ENCODE measurements around the gene MICAL1. TPM values are rescaled to one million over a fixed set of nuclear protein-coding genes. Genes with fewer than 3 reads are reported as not detected.
"Not testable (repeated sequence)": the region's sequence is repeated elsewhere in the genome, so short reads cannot be mapped to it uniquely, and the experiment has no call there.

Gene MICAL1
- polyA plus RNA-seq, 2 of the 4 experiments (the other 2 are of a cell fraction), result 14.1 to 16.9 TPM

- TF ChIP-seq EP300 (IDR thresholded peaks at IDR 0.05), result no peak
These were observed 10.2 kb upstream of the MICAL1 start (continued) for GRCh38 chr6:109465772-109466171.

DNA sequence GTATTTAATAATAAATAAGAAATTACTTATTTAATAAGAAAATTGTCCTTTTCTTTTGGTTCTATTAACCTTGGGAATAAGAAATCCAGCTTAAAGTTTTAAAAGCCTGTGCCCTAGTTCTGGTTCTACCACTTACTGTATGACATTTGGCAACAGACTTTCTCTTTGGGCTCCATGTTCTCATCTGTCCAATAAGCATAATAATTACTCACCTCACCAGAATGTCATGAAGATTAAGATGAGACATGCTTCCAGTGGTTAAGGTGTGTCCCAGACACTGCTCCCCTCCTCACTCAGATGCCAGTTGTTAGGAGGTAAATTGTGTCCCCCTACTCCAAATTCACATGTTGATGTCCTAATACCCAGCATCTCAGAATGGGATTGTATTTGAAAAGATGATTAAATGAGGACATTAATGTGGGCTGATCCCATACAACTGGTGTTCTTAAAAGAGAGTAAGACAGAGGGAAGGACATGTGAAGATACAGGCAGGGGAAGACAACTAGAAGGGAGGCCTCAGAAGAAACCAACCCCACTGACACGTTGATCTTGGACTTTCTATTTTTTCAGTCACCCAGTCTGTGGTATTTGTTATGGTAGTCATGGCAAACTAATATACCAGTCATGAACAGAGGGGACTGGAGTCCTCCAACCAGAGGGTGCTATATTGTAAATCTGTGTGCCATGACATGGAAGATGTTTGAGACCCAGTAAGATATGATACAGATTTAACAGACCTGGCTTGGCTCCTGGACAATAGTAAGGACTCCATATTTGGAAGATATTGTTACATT lies 6.4 kb upstream of the MICAL1 start:
- Histone ChIP-seq H3K4me3 (no peak overlapping the region), H3K27ac (no peak overlapping the region), H3K9me3 (no peaks in the 10 kb centered on the region), H3K4me2 (no peak overlapping the region), H3K4me1 (peaks cover 6% of the 10 kb centered on the region; the same call in 1 of the 3 replicates)
- CTCF ChIA-PET, result no interaction called here
- FAIRE-seq, result no peak
- ATAC-seq, result no peak
- POLR2A ChIA-PET, result no interaction called here
- DNase-seq (ENCODE audit: low read depth in 1 of 2, low spot score in 1 of 2), result no peak
- TF ChIP-seq TFCP2L1 (CRISPR knock-in tag; IDR thresholded peaks at IDR 0.05), result no peak
- no peak for TF ChIP-seq HOXA7 (CRISPR knock-in tag; IDR thresholded peaks at IDR 0.05)
- no peak for TF ChIP-seq KDM1A (IDR thresholded peaks at IDR 0.05; ENCODE audit: low read depth)
- TF ChIP-seq EHMT2 (IDR thresholded peaks at IDR 0.05; ENCODE audit: low read depth), result no peak
- TF ChIP-seq HOXB5 (CRISPR knock-in tag; IDR thresholded peaks at IDR 0.05), result no peak
- TF ChIP-seq FOSL2 (IDR thresholded peaks at IDR 0.05), result no peak
- TF ChIP-seq FOSL2 (CRISPR knock-in tag; IDR thresholded peaks at IDR 0.05), result no peak
- TF ChIP-seq MAZ (IDR thresholded peaks at IDR 0.05; ENCODE audit: borderline replicate concordance, low read depth, low read length), result no peak
- no peak for TF ChIP-seq USF2 (IDR thresholded peaks at IDR 0.05)
- TF ChIP-seq ZNF302 (CRISPR knock-in tag; IDR thresholded peaks at IDR 0.05), result no peak
- TF ChIP-seq HMGXB4 (CRISPR knock-in tag; IDR thresholded peaks at IDR 0.05; ENCODE audit: borderline replicate concordance), result no peak
- TF ChIP-seq BHLHE40 (IDR thresholded peaks at IDR 0.05; ENCODE audit: low read depth, low read length), result no peak
- no peak for TF ChIP-seq CBX8 (IDR thresholded peaks at IDR 0.05)
- TF ChIP-seq, protein P1, sequence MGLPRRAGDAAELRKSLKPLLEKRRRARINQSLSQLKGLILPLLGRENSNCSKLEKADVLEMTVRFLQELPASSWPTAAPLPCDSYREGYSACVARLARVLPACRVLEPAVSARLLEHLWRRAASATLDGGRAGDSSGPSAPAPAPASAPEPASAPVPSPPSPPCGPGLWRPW (IDR thresholded peaks at IDR 0.05), result no peak
- 44% methylated on average over 1 of the region's 1 CpG for WGBS (ENCODE audit: missing lambda C conversion rate)

DNA sequence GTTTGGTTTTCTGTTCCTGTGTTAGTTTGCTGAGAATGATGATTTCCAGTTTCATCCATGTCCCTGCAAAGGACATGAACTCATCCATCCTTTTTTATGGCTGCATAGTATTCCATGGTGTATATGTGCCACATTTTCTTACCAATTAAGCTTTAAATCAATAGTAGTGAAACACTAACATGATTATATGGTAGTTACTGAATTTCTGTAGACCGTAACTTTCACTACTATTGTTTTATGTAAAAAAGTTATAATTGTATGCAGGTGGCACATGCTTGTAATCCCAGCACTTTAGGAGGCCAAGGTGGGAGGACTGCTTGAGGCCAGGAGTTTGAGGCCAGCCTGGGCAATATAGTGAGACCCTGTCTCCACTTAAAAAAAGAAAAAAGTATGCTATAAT lies 5.6 kb upstream of the MICAL1 start:
- DNase-seq (ENCODE audit: low read depth in 1 of 2, low spot score in 1 of 2); ATAC-seq; H3K4me3 ChIP-seq; H3K9me3 ChIP-seq; FAIRE-seq; H3K27ac ChIP-seq; POLR2A ChIA-PET; H3K4me2 ChIP-seq: not testable (repeated sequence)
- H3K4me1 ChIP-seq, result peaks cover 11% of the 10 kb centered on the region; the same call in 1 of the 3 replicates
- CTCF ChIA-PET, result interaction anchor here (1.4 kb wide), 1 partner anchor 77 kb away, joined by 3 read pairs; no protein-coding TSS in a partner anchor
- 89% methylated on average over 1 of the region's 1 CpG for WGBS (ENCODE audit: missing lambda C conversion rate)

DNA sequence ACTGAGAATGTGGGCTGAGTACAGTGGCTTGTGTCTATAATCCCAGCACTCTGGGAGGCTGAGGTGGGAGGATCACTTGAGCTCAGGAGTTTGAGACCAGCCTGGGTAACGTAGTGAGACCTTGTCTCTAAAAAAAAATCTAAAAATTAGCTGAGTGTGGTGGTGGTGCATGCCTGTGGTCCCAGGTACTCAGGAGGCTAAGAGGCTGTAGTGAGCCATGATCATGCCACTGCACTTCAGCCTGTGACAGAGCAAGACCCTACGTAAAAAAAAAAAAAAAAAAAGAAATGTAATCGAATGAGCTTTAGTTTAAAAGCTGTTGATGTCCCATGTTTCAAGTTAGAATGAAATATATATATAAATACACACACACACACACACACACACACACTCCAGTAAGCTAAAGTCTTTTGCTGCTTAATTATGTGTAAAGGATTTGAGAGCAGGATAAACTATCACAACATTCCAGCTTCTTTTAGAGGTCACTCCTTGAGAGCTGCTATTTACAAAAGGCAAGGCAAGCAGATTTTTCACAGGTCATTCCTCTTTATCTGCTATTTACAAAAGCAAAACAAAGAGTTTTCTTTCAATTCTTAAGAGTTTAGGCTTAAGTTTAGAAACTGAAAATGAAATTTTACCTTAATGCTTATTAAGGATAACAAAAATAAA lies 4.7 kb upstream of the MICAL1 start:
- H3K27ac ChIP-seq, result no peak overlapping the region
- H3K4me2 ChIP-seq, result no peak overlapping the region
- CTCF ChIA-PET, result interaction anchor here (1.4 kb wide), 1 partner anchor 76 kb away, joined by 3 read pairs; no protein-coding TSS in a partner anchor
- no peaks in the 10 kb centered on the region for H3K9me3 ChIP-seq
- H3K4me3 ChIP-seq, result no peak overlapping the region
- ATAC-seq (no peak), DNase-seq (ENCODE audit: low read depth in 1 of 2, low spot score in 1 of 2) (no peak), FAIRE-seq (no peak)
- POLR2A ChIA-PET, result interaction anchor here (1.1 kb wide), 1 partner anchor 19 kb away, joined by 3 read pairs; the partner anchor contains the start of gene SMPD2
- WGBS (ENCODE audit: missing lambda C conversion rate), result 84% methylated on average over 3 of the region's 3 CpGs
- TF ChIP-seq HOXB5 (CRISPR knock-in tag; IDR thresholded peaks at IDR 0.05) (no peak), NPAS2 (CRISPR knock-in tag; IDR thresholded peaks at IDR 0.05; ENCODE audit: borderline replicate concordance) (no peak), EHF (CRISPR knock-in tag; IDR thresholded peaks at IDR 0.05) (no peak), FOSB (CRISPR knock-in tag; IDR thresholded peaks at IDR 0.05) (no peak), JUNB (IDR thresholded peaks at IDR 0.05) (no peak), SMC3 (IDR thresholded peaks at IDR 0.05) (no peak), BCL3 (IDR thresholded peaks at IDR 0.05) (no peak), MYC (IDR thresholded peaks at IDR 0.05; ENCODE audit: borderline replicate concordance, low read length) (no peak), MAZ (IDR thresholded peaks at IDR 0.05; ENCODE audit: borderline replicate concordance, low read depth, low read length) (no peak)
- TF ChIP-seq, protein P1 (IDR thresholded peaks at IDR 0.05), result no peak
- H3K4me1 ChIP-seq, result peaks cover 11% of the 10 kb centered on the region; the same call in 1 of the 3 replicates

Measured in A549 (cell line).